HG03558 (cell line): ENCODE measurements around the gene CTSA.
"Not testable (repeated sequence)": the region's sequence is repeated elsewhere in the genome, so short reads cannot be mapped to it uniquely, and the experiment has no call there.

Source experiments
- ATAC-seq: cut with Tn5 transposase; IDR thresholded peaks from one replicate; pipeline ENCODE4 v1.9.1; 2021; ENCODE audit warnings: moderate number of reproducible peaks; ENCODE audit not compliant: unreplicated experiment; ENCODE audit errors: extremely low read depth

CTSA gene

DNA sequence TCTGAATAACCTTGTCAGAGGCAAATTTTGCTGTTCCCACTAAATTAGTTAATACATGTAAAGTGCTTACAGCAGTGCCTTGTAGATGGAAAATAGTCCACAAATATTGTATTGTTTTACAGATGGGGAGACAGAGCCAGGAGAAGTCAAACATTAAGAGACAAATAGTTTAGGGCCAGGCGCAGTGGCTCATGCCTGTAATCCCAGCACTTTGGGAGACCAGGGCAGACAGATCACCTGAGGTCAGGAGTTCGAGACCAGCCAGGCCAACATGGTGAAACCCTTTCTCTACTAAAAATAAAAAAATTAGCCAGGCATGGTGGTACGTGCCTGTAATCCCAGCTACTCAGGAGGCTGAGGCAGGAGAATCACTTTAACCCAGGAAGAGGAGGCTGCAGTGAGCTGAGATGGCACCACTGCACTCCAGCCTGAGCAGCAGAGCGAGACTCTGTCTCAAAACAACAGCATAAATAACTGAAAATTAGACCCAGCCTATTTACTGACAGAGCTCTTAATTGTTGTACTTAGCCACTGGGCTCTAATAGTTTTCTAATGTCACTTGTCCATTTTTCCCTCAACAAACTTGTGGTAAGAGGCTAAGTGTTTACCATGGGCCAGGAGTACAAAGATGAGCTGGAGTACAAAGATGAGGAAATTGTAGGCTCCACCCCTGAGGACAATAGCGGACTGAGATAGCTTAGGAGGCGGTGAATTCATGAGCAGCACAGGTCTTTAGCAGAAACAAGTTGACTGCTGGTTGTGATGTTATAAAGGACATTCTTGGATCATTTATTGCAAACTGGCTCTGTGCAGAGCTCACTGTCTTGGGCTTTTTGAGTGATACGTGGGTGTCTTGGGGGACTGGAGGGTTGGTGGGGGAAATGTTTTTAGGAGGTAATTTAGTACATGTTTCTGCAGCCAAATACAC lies 27.3 kb upstream of the CTSA start:
- no peak for ATAC-seq

DNA sequence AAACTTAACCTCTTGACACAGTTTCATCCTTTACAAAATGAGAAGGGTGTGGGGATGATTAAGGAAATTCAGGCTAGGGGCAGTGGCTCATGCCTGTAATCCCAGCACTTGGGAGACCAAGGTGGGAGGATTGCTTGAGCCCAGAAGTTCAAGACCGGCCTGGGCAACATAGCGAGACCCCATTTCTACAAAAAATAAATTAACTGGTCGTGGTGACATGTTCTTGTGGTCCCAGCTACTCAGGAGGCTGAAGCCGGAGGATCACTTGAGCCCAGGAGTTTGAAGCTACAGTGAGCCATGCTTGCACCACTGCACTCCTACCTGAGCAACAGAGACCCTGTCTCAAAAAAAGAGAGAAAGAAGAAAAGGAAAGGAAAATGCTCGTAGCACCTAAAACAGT lies 24.7 kb upstream of the CTSA start:
- ATAC-seq = no peak

DNA sequence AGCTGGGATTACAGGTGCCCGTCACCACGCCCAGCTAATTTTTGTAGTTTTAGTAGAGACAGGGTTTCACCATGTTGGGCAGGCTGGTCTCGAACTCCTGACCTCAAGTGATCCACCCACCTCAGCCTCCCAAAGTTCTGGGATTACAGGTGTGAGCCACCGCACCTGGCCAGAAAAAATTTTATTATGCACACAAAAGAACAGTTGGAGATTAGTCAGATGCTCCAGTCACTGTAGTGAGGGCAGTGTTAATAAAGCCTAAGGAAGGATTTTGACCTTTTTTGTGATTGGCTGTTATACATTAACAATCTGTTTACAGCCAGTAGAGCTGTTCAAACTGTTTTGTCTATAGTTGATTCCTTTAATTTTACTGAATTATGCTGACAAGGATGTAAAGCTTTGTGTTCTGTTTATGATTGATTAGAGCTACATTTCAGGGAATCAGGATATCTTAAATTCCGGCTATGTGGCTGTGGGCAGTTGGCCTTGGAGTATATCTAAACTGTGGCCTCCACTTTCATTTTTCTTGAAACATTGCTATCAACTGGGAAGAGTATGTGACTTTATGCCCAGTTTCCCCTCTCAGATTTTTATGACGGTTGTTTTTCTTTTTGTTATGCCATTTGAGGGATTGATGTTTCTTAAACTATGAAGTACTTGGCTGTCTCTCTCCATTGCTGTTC lies 23.9 kb upstream of the CTSA start:
- no peak for ATAC-seq

DNA sequence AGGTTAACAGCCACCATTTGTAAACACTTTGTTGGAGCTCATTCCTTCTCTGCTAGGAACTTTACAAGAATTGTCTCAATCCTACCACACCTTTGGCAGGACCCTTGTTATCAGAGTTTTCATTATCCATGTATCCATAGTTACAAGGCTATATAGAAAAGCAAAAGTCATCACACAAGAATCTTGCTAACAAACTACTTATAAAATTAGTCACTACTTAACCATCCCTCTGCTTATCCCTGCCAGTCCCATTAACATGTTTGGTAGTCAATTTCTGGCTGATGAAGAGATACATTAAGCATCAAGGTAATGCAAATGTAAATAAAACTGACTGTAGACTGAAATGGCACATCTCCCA lies 23.3 kb upstream of the CTSA start:
- no peak for ATAC-seq

DNA sequence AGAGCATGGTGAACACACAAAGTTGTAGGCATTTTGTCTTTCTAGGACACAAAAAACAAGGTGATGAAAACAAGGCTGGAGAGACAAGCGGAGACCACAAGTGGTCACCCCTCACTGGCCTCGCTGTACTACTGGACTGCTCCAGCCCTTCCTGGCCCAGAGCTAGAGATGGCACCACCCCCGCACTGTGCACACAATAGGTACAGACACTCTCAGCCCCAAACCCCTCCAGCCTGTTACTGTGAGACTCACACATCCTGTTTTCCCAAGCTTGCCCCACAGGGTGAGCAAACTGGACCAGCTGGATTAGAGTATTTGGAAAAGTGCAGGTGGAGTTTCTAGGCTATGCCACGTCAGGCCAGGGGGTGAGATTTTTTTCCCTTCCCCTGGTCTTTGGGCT lies 18.5 kb upstream of the CTSA start:
- ATAC-seq = no peak

DNA sequence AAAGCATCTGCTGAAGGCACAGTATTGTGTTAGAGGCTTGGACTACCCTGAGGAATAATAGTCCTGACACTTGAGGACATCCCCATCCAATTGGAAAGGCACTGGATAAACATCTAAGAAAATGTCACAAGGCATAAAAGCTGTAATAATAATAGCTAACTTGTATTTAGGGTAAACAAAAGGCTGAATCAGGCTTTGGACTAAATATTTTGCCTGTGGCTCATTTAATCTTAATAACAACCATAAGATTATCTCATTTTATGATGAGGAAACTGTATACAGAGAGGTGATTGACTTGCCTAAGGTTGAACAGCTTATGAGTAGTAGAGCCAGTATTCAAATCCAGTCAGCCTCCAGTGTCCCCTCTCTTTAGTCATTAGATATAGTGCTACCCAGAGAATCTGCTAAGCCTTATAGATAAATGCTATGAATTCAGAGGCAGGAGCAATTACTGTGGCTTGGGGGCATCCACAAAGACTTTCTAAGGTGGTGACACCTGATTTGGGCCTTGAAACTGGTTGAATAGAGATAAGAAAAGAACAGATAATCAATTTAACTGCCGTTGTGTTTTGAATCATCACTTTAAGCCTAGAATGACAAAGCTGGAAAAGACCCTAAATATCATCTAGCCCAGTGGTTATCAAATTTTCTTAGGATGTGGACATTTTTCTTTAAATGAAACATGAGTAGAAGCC lies 17.6 kb upstream of the CTSA start:
- no peak for ATAC-seq

DNA sequence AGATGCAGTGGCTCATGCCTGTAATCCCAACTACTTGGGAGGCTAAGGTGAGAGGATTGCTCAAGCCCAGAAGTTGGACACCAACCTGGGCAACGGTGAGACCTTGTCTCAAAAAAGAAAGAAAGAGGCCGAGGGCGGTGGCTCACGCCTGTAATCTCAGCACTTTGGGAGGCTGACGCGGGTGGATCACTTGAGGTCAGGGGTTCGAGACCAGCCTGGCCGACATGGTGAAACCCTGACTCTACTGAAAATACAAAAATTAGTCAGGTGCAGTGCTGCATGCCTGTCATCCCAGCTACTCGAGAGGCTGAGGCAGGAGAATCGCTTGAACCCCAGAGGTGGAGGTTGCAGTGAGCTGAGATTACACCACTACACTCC lies 17.0 kb upstream of the CTSA start:
- not testable (repeated sequence) for ATAC-seq

DNA sequence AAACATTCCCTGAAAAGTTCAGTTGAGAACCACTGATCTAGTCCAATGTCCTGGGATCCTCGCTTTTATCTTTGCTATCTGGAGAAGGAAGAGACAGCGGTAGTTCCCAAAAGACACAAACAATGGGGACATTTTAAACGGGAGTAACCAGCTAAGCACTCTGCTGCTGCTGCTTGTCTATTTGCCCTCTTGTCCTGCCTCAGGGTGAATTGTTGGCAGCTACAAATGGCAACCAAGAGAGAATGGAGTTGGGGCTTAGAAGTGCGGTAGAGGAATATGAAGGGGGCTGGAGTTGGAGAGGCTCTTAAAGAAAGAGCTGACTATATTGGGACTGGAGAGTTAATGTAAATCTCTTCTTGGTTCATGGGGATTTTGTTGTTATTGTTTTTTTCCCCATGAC lies 16.6 kb upstream of the CTSA start:
- no peak for ATAC-seq

DNA sequence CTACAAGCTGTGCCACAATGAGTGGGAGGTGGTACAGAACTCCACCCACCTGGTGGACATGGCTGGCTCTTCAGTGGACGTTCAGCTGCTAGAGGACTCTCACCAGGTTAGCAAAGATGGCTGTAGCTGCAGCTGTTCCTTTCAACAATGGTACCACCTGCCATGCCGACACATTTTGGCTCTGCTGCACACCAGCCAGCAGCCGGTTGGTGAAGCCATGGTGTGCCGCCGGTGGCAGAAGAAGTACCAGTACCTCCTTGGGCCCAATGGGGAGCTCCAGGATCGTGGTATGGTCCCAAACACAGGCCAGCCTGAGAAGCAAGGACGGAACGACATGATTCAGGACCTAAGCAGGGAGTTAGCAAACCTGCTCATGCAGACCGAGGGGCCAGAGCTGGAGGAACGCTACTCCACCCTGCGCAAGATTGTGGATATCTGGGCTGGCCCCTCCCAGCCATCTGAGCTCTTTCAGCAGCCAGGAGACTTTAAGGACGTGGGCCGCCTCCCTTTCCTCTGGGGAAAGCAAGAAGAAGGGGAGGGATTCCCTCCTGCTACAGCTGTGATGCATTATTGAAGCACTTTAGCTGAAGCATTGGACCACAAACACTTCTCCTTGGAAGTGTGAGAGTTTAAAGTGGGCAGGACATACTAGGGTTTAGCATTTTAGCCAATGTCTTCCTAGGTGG lies 12.9 kb upstream of the CTSA start:
- no peak for ATAC-seq

DNA sequence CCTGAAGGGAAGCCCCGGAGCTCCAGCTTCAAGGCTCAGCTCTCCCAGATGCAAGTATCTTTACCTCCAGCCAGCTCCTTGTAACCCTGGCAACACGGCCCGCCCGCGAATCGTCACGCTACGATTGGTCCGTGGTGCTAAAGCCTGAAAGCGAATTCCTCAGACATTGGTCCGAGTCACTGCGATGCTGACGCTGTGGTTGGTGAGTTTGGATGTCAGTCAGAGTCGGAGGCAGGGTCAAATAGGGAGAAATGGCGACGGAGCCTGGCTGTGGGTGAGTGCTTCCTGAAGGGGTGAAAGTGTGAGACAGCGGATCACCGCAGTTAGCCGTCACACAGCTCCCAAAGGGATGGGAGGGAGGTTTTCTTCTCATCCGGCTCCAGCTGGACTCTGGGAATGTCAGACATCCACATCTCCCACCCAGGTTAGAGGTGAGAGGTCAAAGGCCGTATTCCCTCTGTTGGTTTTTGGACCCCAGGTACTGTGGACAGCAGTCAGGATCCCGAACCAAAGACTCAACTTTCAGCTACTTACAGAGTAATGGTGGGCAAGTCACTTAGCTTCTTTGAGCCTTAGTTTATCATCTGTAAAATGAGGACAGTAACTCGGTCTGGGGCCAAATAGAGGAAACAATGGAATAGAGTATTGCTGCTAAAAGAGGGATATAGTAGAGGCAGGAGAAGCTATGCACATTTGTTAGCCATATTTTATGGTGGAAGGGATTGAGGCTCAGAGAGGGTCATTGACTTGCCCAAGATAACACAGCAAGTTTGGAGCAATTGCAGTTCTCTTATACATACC lies 9.9 kb upstream of the CTSA start, which contains the start of gene ZSWIM1:
TSS of gene ZSWIM1 (plus strand) at position 240 of the 801 bp plus-strand sequence. CDS start 1,366 bp downstream, outside the sequence.
- peak; percentile 91 for ATAC-seq

DNA sequence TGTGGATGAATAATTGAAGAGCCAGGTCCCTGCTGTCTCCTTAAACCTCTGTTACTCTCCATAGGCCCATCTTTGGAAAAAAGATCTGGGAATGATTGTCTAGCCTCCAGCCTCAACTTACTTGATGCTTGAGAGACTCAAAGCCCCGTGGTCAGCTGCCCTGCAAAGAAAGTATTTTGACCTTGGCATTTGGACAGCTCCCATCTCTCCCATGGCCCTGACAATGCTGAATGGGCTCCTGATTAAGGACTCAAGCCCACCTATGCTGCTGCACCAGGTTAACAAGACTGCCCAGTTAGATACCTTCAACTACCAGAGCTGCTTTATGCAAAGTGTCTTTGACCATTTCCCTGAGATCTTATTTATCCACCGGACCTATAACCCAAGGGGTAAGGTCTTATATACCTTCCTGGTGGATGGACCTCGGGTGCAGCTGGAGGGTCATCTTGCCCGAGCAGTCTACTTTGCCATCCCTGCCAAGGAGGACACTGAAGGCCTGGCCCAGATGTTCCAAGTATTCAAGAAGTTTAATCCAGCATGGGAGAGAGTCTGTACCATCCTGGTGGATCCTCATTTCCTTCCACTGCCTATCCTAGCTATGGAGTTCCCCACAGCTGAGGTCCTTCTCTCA lies 8.6 kb upstream of the CTSA start:
- ATAC-seq = no peak

DNA sequence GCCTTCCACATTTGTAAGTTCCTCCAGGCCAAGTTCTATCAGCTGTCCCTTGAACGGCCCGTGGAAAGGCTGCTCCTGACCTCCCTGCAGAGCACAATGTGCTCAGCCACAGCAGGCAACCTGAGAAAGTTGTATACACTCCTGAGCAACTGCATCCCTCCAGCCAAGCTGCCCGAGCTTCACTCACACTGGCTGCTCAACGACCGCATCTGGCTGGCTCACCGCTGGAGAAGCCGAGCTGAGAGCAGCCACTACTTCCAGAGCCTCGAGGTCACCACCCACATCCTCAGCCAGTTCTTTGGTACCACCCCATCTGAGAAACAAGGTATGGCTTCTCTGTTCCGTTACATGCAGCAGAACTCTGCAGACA lies 8.1 kb upstream of the CTSA start:
- no peak for ATAC-seq

DNA sequence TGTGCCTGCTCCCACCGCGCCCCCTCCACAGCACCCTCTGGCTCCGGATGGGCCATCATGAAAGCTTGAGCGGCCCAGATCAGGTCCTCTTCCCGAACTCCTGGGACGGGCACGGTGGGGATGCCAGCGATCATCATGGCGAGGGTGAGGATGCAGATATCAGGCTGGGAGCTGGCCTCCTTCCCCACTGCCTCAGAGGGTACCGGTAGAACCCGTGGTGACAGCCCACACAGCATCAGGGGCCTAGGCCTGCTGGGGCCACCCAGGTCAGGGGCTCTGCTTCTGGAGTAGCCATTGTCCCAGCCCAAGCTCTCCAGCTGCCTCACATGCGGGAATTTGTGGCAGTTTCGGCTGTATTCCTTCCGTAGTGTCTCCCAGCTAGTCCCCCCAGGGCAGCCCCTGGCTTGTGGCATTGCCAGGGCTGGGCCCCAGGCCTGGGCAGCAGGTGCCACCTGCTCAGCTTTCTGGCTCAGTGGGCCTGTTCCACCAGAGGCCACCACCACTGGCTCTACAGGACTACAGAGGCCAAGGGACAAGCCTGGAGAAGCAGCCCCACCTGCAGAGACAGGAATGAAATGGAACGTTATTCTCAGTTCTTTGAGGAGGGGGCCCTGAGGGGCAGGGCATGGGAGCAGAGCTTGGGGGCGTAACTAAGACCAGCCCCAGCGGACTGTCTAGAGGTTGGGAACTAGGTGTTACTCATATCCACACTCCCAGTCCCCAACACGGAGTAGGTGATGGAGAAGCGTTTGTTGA lies 4.4 kb upstream of the CTSA start:
- no peak for ATAC-seq

DNA sequence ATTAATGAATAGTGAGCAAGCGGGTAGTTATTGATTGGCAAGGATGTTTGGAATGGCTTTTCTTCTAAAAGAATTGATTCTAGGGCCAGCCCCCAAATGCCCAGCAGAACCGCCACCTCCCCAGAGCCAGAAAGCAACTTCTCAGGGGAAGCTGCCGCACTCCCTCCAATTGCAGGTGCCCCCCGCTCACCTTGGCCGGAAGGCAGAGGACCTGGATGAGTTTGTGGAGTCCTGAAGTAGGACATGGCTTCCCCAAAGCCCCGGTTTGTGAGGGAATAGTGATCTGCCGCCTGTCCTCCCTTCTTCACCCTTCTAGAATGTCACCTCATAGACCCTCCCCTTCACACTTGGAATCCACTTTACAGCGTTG lies 3.8 kb upstream of the CTSA start, which contains the start of gene SPATA25:
TSS of gene SPATA25 (minus strand) at position 277 of the 370 bp plus-strand sequence. CDS start at position 245, 32 bp downstream.
- no peak for ATAC-seq

DNA sequence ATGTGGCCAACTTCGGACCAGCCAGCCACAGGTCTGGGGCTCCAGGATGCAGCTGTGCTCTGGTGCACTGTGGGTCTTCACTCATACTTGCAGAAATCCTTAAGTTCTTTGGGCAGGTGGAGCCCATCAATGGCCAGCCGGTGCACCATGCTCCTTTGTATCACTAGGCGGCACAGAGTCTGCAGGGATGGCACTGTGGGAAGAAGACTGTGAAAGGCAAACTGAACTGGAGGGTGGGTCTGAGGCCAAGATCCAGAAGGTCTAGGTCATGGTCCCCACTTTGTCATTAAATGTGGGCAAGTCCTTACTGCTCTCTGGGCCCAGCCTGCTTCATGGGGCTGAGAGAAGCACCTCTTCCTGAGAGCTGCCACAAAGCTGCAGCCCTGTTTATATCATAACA lies 2.5 kb upstream of the CTSA start:
- no peak for ATAC-seq

DNA sequence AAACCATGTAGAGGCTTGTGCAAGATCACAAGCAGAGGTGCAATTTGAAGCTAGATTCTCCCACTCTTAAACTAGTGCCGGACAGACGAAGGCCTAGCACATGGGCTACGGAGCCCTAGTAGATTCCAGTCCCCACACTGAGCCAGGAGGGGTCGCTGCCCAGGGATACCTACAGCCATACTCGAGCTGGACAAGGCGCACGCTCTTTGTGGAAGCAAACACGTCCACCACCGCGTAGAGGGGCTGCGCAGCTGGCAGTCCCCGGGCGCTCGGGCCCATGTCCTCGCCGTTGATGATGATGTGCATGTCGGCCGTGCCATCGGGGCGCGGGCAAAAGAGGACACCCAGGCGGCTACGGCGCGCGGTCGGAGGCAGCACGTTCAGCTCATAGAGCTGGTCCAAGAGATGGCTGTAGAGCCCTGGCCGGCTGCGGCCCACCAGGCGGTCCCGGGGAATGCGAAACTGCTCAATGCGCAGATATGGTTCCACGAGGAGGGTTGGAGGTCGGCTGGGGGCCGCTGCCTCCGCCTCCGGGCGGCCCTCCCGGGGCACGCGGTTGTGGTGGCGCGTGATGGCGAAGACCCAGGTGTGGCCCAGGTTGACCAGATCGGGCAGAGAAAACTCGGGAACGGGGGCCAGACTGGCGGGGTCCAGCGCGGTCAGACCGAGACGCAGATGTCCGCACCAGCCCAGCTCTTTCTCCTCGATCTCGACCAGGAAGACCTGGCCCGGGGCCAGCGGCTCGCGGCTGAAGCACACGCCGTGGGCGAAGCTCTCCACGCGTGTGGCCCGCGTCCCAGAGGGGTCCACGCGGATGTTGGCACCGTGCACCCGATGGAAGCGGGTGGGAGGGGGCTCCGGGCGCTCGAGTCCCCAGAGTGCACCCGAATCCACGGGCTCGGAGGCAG lies 804 bp upstream of the CTSA start:
- ATAC-seq = no peak

DNA sequence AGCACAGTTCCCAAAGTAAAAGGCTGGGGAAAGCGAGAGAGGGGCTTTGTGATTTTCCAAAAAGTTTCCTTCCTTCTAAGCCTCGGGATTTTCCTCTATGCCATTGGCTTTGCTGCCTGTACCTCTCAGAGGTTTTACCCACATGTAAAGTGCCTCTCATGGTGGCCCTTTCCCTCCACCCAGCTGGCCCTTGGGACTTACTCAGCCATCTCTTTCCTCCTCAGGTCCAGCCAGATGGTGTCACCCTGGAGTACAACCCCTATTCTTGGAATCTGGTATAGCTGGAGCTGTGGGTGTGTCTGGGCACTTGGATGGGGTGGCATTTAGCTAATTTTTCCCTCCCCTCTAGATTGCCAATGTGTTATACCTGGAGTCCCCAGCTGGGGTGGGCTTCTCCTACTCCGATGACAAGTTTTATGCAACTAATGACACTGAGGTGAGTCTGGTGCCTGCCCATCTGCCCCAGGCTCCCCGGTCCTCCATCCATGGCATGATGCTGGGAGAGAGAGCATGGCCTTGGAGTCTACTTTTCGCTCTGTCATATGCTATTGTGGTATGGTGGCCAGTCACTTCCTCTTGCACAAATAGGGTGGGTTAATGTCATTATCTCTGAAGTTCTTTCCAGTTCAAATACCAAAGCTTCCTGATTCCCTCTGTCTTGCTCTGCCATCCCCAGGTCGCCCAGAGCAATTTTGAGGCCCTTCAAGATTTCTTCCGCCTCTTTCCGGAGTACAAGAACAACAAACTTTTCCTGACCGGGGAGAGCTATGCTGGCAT lies 1.1 kb downstream of the CTSA start:
- no peak for ATAC-seq
